Inflammatory macrophage treated with lipopolysaccharide for 4 hours (primary cell): ENCODE data around the gene ICAM1.
"Not testable (repeated sequence)": the region's sequence is repeated elsewhere in the genome, so short reads cannot be mapped to it uniquely, and the experiment has no call there.

Experiments used
- DNase-seq: peaks from one replicate; pipeline ENCODE4 v3.0.0-alpha.2; 2020

Gene ICAM1, protein sequence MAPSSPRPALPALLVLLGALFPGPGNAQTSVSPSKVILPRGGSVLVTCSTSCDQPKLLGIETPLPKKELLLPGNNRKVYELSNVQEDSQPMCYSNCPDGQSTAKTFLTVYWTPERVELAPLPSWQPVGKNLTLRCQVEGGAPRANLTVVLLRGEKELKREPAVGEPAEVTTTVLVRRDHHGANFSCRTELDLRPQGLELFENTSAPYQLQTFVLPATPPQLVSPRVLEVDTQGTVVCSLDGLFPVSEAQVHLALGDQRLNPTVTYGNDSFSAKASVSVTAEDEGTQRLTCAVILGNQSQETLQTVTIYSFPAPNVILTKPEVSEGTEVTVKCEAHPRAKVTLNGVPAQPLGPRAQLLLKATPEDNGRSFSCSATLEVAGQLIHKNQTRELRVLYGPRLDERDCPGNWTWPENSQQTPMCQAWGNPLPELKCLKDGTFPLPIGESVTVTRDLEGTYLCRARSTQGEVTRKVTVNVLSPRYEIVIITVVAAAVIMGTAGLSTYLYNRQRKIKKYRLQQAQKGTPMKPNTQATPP

DNA sequence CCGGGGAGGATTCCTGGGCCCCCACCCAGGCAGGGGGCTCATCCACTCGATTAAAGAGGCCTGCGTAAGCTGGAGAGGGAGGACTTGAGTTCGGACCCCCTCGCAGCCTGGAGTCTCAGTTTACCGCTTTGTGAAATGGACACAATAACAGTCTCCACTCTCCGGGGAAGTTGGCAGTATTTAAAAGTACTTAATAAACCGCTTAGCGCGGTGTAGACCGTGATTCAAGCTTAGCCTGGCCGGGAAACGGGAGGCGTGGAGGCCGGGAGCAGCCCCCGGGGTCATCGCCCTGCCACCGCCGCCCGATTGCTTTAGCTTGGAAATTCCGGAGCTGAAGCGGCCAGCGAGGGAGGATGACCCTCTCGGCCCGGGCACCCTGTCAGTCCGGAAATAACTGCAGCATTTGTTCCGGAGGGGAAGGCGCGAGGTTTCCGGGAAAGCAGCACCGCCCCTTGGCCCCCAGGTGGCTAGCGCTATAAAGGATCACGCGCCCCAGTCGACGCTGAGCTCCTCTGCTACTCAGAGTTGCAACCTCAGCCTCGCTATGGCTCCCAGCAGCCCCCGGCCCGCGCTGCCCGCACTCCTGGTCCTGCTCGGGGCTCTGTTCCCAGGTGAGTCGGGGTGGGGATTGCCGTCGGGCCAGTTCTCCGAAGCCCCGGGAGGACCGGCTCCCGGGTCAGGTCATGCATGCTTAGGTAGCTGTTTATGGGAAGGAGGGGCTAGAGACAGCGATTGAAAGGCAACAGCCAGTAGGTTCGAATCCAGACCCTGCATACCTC lies at the start of gene ICAM1:
TSS of gene ICAM1 (plus strand) at position 505 of the 779 bp plus-strand sequence. CDS start at position 545, 40 bp downstream.
- DNase-seq, result peak; percentile 99

DNA sequence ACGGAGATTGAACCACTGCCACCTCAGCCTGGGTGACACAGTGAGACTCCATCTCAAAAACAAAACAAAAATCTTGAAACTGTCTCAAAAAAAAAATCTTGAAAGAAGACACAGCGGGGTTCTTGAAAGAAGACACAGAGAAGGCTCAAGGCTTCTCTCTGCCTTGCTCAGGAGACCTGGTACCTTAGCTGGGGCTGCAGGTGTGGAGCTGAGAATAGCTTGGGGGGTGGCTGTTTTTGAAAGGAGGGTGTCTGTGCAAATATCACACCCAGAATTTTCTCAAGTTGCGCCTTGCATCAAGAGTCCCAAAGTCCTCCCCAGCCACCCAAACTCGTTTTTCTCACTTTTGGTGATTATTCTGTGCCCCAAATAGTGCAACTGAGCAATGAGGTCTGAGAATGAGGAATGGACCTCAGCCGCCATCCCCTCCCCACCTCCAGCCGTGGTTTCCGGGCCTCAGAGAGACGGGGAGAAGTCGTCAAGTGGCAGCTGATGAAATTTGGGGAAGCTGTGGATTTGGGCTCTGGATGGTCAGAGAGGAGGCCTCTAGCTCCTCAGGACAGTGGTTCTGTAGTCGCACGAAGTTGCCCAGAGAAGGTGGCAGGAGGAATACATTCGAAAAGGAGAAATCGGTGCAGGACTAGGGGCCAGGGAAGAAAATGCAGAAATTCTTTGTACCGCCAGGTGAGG lies 48.6 kb upstream of the ICAM1 start:
- DNase-seq, result peak; percentile 51

DNA sequence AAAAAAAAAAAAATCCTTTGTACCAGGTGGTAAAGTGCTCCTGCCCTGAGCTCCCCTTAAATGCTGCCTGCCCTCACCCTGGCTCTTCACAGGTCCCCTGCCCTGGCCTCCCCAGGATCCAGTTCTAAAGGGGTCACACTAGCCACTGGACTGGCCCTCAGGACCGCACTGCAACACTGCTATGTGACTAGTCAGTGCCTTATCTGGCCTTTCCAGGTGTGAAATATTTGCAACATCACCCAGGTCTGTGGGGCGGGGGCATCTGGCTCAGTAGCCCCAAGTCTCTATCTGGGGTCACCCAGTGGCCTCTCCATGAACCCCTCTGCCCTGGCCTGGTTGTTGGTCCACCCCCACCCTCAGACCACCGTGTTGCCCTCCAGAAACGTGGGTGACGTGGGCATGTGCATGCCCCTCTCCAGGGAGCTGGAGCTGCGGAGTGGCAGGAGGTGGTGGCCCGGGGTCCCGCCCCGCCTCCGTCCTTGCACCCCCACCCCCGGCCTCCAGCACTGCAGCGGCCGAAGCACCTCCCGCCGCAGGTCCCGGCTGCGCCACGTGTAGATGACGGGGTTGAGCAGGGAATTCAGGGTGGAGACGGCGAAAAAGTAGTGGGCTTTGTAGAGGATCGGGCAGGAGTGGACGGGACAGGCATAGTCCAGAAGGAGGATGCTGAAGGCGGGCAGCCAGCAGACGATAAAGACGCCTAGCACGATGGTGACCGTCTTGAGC lies 47.3 kb upstream of the ICAM1 start:
- DNase-seq, result no peak

DNA sequence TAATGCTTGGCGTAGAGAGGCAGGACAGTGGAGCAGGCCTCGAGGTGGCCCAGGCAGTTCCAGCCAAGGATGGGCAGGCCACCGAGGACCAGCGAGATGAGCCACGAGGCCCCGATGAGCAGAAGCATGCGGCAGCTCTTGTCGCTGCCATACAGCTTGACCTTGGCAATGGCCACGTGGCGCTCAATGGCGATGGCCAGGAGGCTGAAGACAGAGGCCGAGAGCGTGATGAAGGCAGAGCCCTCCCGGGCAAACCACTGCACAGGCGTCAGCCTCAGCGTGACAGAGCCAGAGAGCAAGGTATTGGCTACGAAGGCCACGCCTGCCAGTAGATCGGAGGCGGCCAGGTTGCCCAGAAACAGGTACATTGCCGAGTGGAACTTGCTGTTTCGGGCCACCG lies 46.6 kb upstream of the ICAM1 start:
- no peak for DNase-seq

DNA sequence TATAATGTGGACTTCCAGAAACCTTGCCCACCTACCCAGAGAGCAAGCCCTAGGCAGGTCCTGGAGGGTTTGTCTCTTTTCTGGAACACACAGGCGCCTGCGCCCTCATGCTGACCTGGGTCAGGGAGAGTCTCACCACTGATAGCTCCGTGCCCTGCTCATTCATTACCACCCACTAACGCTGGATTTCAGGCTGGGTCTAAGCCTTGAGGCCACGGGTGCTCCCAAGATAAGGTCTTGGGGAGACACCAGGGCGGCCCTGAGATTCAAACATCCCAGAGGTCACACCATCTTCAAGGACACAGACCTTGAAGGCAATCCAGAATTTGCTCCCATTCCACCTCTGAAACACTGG lies 44.9 kb upstream of the ICAM1 start:
- no peak for DNase-seq

DNA sequence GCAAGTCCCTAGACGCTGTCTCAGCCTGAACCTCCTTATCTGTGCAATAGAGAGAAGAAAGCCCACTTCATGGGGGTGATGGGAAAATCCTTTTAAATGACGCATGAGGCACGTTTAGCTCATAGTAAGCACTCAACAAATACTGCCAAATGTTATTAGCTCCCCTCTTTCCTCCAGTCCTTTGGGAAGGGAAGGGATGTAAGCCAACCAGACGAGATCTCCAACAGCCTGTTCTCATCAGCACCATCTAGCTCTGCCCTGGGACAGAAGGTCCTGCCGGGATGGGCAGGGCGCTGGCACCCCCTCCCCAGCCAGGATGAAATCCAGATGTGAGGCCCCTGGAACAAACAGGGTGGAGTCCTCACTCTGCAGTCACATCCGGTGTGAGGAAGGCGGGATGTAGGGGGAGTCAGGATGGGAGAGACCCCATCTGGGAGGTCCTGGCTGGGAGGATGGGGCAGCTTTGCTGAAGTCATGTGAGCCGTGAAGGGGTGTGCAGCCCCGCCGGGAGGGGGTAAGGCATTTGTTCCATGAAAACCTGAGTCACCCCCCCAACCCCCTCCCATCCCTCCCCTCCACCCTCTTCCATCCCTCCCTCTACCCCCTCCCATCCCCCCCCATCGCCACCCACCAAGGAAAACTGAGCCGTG lies 44.4 kb upstream of the ICAM1 start:
- no peak for DNase-seq

DNA sequence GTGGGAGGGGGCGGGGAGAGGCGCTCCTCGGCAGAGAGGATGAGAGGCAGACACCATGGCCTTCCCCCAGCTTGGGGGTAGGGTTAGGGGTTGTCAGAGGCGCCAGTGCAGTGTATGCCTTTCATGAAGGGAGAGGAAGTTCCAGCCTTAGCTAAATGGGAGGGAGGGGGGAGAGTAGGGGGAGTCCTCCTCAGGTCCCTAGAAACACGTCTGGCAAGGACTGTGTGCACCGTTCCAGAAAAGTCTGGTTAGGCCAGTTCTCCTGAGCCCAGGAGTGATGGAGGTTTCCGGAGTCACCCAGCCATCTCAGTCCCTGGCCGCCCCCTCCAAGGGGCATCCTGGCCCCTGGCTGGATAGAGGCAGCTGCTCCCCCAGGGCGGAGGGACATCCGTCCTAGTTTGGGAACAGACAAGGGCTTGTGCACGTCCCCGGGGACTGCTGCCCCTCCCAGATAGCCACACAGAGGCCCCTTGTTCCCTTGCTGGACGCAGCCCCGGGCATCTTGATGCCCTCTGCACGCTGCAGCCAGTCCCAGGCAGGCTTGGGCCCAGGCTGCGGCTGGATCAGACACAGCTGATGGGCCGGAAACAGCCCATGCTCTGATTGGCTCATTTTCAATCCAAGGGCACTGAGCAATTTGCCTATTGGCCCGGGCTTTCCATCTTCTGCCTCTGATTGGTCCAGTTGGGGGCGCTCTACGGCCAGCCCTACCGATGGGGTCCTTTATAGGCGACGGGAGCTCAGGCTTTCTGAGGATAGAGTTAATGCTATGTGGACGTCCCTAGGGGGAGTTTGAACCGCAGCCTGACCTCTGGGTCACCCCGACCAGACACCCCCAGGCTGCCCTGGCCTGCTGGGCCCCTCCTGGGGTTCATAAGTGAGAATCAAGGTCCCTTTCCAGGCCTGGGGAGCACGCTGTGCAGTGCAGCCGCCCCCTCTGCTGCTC lies 43.6 kb upstream of the ICAM1 start:
- DNase-seq, result no peak

DNA sequence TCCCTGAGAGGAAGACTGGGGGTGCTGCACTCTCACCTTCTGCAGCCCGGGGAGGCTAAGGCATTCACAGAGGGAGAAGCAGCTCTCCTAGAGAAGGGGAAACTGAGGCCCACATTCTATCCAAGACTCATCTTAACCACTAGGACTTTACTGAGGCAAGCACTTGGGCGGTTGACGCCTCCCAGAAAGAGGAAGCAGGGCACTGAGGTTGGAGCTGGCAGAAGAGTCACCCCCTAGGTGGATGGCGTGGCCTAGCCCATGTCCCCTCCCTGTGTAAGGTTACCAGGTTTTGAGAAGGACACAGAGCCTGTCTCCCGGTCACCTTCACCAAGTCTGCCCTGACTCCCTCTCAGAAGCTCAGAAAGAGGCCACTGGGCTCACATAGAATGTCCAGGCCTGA lies 42.5 kb upstream of the ICAM1 start:
- DNase-seq, result peak; percentile 59

DNA sequence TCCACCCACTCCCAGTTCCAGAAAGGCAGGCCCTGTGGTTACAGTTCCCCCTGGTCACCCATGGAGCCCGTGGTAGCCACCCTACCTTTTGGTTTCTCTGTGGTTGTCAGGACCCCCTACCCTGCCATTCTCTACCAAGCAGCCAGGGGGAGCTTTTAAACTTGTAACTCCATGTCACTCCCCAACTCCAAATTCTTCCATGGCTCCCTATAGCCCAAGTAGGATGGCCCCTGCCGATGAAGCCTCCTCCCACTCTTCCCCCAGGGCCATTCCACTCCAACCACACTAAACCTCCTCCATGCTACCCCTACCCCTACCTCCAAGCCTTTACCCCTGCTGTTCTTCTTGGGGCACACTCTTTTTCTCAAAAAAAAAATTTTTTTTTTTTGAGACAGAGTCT lies 42.0 kb upstream of the ICAM1 start:
- peak; percentile 38 for DNase-seq

DNA sequence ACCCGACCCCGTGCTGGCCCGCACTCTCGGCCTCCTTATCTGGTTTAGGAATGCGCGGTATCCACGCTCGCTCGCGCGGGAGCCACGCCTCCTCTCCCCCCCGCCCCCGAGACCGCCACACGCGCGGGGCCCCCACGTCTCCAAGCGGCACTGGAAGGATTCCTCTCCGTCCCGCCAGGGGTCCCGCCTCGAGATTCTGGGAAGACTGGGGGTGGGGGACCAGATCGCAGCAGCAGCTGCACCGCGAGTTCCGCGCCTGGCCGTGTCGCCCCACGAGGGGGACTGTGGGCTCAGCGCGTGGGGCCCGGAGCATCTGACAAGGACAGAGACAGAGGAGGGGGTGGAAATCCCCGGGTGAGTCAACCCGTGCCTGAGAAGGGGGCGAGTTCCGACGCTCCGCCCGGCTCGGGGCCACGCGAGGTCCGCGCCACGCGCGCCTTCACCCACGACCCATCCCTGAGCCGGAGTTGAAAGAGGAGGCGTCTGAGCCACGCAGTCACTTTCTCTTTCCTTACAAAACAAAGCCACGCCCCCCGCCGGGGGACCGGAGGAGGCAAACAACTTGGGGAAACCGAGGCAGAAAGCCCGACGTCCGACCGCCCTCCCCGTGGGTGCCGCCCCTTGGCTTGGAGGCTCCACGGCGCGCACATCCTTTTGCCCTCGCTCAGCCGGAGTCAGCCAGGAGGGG lies 40.6 kb upstream of the ICAM1 start:
- DNase-seq, result peak; percentile 55

DNA sequence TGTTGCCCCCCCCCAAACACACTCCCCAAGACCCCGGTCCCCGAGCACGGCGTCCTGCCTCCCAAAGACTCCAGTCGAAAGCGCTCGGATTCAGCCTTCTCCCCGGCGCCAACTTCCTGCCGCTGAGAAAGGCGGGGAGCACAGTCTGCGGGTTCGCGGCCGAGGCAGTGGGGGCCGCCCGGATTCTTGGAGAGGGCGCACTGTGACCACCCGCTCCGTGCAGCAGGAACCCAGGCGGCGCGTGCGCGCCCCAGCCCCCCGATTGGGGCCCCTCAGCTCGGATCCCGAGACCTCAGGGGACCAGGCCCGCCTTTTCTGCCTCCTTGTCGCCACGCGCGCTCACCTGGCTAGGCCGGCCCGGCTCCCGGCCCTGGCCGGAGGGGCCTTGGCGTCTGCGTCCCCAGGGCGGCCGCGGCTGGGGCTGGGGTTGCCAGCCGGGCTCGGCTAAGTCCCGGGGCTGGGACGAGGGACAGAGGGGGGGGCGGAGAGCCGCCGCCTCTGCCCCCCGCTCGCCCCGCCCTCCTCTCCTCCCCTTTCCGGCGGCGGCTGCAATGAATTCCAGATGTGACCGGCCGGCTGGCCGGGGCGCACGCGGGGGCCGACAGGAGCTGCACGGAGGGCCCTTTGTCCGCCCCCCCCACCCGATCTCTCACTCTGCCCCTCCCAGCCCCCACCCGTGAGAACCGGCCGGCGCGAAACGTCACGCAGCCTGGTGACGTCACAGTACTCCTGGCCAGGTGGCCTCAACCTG lies 39.9 kb upstream of the ICAM1 start, which contains the start of gene S1PR2:
TSS of gene S1PR2 (minus strand) at position 471 of the 751 bp plus-strand sequence. CDS start 6,426 bp downstream, outside the sequence.
- peak; percentile 72 for DNase-seq

DNA sequence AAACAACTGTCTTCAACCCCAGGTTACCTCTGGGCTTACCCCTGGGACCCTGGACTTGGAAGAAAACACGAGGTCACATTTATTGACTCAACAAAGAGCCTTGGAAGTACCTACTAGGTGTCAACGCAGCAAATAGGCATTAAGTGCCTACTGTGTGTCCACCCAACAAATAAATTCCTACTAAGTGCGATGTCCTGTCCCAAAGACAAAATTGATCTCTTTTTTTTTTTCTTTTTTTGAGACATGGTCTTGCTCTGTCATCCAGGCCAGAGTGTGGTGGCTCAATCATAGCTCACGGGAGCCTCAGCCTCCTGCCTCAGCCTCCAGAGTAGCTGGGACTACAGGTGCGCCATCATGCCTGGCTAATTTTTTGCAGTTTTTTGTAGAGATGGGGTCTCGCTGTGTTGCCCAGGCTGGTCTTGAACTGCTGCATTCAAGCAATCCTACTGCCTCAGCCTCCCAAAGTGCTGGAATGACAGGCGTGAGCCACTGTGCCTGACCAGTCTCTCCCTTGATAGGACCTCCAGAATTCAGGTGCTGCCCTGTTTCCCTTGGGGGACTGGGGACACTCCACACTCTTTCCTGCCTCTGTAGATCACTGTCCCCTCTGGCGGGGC lies 39.2 kb upstream of the ICAM1 start:
- no peak for DNase-seq

DNA sequence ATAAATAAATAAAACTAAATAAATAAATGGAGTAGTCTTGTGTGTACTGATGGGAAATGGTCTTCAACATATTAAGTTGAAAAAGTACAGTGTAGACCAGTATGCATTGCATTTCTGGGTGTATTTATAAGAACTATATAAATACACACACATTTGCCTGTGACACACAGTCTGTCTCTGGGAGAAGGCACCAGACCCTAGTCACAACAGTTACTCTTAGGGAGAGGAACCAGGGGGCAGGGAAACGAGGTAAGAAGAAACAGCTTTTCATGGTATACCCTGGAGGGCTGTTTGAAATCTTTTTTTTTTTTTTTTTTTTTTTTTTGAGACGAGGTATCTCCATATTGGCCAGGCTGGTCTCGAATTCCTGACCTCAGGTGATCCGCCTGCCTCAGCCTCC lies 37.0 kb upstream of the ICAM1 start:
- no peak for DNase-seq

DNA sequence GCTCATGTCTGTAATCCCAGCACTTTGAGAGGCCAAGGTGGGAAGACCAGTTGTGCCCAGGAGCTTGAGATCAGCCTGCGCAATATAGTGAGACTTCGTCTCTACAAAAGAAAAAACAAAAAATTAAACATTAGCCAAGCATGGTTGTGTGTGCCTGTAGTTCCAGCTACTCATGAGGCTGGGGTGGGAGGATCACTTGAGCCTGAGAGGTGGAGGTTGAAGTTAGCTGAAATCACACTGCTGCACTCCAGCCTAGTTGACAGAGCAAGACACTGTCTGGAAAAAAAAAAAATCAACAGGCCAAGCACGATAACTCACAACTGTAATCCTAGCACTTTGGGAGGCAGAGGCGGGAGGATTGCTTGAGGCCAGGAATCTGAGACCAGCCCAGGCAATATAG lies 35.9 kb upstream of the ICAM1 start:
- DNase-seq, result no peak

DNA sequence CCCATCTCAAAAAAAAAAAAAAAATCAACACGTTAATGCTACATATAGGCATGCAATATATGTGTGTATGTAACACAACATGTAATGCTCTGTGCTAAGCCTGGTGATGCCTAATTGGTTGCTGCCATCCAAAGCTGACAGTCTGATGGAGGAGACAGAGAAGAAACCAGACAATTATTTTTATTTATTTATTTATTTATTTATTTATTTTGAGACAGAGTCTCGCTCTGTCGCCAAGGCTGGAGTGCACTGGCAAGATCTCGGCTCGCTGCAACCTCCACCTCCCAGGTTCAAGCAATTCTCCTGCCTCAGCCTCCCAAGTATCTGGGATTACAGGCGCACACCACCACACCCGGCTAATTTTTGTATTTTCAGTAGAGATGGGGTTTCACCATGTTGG lies 35.5 kb upstream of the ICAM1 start:
- not testable (repeated sequence) for DNase-seq

DNA sequence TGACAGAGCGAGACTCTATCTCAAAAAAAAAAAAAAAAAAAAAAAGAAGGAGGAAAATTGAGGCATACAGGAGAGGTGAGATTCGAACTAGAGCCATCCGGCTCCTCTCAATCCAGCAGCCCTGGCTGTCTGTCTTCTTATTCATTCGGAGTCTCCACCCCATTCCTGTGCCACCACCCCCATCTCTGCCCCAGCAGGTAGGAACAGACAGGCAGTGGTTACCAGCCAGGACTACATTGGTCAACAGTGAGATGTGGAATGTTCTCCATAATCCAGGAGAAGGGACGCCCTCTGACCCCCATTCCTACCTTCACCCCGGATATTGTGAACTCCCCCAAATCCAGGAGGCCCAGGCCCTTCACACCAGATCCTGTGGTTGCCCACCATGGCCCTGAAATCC lies 33.2 kb upstream of the ICAM1 start:
- DNase-seq, result no peak

DNA sequence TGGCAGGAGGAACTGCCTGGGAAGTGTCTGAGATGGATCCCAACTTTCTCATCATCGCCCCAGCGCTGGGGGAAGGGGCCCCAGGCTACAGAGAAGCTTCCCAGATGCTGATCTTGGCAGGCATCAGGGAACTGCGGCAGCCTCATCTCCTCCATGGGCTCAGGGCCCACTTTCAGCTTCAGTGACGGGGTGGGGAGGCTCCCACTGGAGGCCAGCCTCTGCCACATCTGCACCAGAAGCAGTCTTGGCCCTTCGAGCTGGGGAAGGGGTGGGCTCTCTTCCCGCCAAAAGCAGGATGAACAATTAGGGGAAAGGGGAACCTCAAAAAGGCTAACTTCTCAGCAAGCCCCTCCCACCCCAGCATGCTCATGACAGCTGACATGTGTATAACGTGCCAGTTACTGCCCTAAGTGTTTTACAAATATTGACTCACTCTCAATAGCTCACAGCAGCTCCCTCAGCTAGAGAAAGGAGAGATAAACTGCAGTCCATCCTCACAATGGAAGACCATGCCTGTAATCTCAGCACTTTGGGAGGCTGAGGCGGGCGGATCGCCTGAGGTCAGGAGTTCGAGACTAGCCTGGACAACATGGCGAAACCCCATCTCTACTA lies 32.6 kb upstream of the ICAM1 start:
- DNase-seq, result no peak

DNA sequence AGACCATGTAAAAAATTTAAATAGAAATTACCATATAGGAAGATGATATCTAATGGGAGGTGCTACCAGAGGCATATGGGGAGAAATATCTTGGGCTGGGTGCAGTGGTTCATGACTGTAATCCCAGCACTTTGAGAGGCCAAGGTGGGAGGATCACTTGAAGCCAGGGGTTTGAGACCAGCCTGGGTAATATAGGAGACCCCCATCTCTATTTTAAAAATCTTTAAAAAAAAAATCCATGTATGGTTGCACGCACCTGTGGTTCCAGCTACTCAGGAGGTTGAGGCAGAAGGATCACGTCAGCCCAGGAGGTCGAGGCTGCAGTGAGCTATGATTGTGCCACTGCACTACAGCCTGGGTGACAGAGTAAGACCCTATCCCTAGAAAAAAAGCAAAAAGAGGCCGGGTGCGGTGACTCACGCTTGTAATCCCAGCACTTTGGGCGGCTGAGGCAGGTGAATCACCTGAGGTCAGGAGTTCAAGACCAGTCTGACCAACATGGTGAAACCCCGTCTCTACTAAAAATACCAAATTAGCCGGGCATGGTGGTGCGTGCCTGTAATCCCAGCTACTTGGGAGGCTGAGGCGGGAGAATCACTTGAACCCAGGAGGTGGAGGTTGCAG lies 29.0 kb upstream of the ICAM1 start:
- DNase-seq, result not testable (repeated sequence)
